22Rv1 (cell line): Measurements from ENCODE around the gene SLC16A14.

Experiments used
- ZFX ChIP-seq: fragments of 450-650 bp; IDR thresholded peaks from 2 replicates; pipeline ENCODE4 v1.6.1; 2017; ENCODE audit warnings: antibody characterized with exemption, borderline replicate concordance
- TF ChIP-seq, protein P1 (sequence below): fragments of 450-650 bp; IDR thresholded peaks from 2 replicates; pipeline ENCODE4 v1.5.1; 2017; ENCODE audit warnings: mild to moderate bottlenecking

GRCh38 chr2:230097424-230097823, 28.7 kb upstream of the SLC16A14 start:
- TF ChIP-seq, protein P1, sequence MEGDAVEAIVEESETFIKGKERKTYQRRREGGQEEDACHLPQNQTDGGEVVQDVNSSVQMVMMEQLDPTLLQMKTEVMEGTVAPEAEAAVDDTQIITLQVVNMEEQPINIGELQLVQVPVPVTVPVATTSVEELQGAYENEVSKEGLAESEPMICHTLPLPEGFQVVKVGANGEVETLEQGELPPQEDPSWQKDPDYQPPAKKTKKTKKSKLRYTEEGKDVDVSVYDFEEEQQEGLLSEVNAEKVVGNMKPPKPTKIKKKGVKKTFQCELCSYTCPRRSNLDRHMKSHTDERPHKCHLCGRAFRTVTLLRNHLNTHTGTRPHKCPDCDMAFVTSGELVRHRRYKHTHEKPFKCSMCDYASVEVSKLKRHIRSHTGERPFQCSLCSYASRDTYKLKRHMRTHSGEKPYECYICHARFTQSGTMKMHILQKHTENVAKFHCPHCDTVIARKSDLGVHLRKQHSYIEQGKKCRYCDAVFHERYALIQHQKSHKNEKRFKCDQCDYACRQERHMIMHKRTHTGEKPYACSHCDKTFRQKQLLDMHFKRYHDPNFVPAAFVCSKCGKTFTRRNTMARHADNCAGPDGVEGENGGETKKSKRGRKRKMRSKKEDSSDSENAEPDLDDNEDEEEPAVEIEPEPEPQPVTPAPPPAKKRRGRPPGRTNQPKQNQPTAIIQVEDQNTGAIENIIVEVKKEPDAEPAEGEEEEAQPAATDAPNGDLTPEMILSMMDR: no peak
- TF ChIP-seq ZFX: no peak
